Fibroblast of lung (primary cell): ENCODE data around the gene VSIG10L.

ENCODE experiments used
- EZH2 ChIP-seq: IDR thresholded peaks from 2 replicates; pipeline ENCODE4 v1.5.1; 2012; ENCODE audit warnings: low read length, control low read depth, mild to moderate bottlenecking; ENCODE audit errors: missing control alignments
- TF ChIP-seq, protein P1 (sequence below), 2 donors: IDR thresholded peaks in 1 of 2; conservative IDR thresholded peaks in 1 of 2; 1 replicate in 1 of 2; 2 replicates in 1 of 2; pipeline ENCODE4 v1.5.1; 2011 to 2012; ENCODE audit warnings: low read length in 2 of 2, control low read depth in 1 of 2, inconsistent platforms in 1 of 2, low read depth in 1 of 2, mild to moderate bottlenecking in 1 of 2

DNA sequence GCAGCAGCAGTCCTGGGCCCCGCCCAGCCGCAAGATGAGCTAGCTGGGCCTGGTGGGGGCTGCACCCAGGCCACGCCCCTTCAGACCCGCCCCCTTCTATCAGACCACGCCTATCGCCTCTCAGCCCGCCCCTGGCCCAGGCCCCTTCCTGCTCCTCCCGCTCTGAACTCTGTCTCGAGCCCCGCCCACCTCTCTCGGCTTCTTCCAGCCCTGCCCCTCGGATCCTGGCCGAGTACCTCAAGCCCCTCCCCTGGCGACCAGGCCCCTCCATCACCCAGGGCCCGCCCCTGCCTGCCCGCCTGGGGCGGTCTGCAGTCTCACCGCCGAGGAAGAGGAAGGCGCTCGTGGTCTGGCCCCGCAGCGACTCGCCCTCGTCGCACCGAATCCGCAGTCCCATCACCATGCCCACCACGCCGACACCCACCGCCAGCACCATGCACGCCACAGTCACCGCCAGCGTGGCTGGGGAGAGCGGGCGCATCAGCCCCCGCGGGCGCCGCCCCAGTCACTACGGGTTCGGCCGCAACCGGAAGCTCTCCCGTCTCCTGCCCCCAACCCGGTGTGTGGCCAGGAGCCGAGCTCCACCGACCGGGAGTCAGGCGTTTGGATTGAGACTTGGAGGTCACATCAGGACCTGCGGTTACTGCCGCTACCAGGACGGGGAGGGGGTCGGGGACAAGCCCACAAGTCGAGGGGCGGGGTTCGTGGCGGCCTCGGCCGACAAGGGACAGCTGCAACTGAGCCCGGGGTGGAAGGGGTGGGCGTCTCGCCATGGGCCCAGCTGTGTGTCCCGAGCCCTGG lies 25.8 kb upstream of the VSIG10L start:
- TF ChIP-seq, protein P1, sequence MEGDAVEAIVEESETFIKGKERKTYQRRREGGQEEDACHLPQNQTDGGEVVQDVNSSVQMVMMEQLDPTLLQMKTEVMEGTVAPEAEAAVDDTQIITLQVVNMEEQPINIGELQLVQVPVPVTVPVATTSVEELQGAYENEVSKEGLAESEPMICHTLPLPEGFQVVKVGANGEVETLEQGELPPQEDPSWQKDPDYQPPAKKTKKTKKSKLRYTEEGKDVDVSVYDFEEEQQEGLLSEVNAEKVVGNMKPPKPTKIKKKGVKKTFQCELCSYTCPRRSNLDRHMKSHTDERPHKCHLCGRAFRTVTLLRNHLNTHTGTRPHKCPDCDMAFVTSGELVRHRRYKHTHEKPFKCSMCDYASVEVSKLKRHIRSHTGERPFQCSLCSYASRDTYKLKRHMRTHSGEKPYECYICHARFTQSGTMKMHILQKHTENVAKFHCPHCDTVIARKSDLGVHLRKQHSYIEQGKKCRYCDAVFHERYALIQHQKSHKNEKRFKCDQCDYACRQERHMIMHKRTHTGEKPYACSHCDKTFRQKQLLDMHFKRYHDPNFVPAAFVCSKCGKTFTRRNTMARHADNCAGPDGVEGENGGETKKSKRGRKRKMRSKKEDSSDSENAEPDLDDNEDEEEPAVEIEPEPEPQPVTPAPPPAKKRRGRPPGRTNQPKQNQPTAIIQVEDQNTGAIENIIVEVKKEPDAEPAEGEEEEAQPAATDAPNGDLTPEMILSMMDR (conservative IDR thresholded peaks at IDR 0.05 in 1 of 2, IDR thresholded peaks at IDR 0.05 in 1 of 2; ENCODE audit: low read depth in 1 of 2, low read length in 2 of 2), result no peak
- no peak for TF ChIP-seq EZH2
